Right cardiac atrium (tissue), 5 donors: Measurements from ENCODE around the gene RBM4B. TPM values are rescaled to one million over a fixed set of nuclear protein-coding genes. Genes with fewer than 3 reads are reported as not detected.

ENCODE experiments used
- ATAC-seq, 2 donors: fragments of 200-7000 bp; cut with Tn5 transposase; one replicate each; pipeline versions ENCODE4 v1.8.0 to v1.9.1; 2020; ENCODE audit warnings: moderate library complexity in 2 of 2, mild to moderate bottlenecking in 1 of 2
- DNase-seq, 3 donors: peaks; one replicate each; pipeline ENCODE4 v3.0.0-alpha.2; 2020
- H3K27ac ChIP-seq: one replicate; pipeline ENCODE4 v1.5.1; 2013; ENCODE audit warnings: mild to moderate bottlenecking, low read length, control low read depth, moderate library complexity
- H3K27me3 ChIP-seq: one replicate; pipeline ENCODE4 v1.6.1; 2013; ENCODE audit not compliant: control insufficient read depth, insufficient read depth
- H3K4me1 ChIP-seq: one replicate; pipeline ENCODE4 v1.6.1; 2013; ENCODE audit warnings: low read length; ENCODE audit not compliant: control insufficient read depth, insufficient read depth
- H3K4me3 ChIP-seq: one replicate; pipeline ENCODE4 v1.5.1; 2013; ENCODE audit warnings: low read length, control low read depth
- H3K9me3 ChIP-seq: one replicate; pipeline ENCODE4 v1.6.1; 2013; ENCODE audit warnings: low read length; ENCODE audit not compliant: control insufficient read depth
- WGBS: extraction: QIAGEN DNeasy Blood & Tissue Kit; methylation state at CpG from one replicate; pipeline ENCODE4 v1.1.7; 2013; 5-methylcytosine and 5-hydroxymethylcytosine counted together
- intact Hi-C, 4 donors: fragments of 100-400 bp; cut with DNase I; formaldehyde crosslinking; loops; one replicate each; pipeline versions ENCODE4 v1.11.0 to v1.14.0; 2022 to 2023
- polyA plus RNA-seq: library from polyadenylated mRNA; stranded (reverse); fragments of 200-250 nt; gene quantifications from one replicate; pipeline ENCODE4 v1.2.3, GENCODE V29; 2013
- total RNA-seq, 4 donors: library from RNA; stranded (reverse); fragmentation: NEBNext Ultra II Directional; extraction: Animal tissue kit (Norgen Biotek cat#: 25700); gene quantifications; one replicate each; pipeline ENCODE4 v1.2.1, GENCODE V29; 2021
- donor health status: healthy with polysubstance abuse.
- donor health status: DM: no; HTN: yes; CAD: no.
- donor health status: DM: no; HTN: no; CAD: no.
- donor health status: DM: no; HTN: yes; CAD: no; lungs with severe emphysema.
- donor health status: DM: yes; HTN: yes; CAD: no.

The RBM4B gene
- total and polyA plus RNA-seq, 5 donors: 9.0 to 15.7 (median 12.1) TPM

DNA sequence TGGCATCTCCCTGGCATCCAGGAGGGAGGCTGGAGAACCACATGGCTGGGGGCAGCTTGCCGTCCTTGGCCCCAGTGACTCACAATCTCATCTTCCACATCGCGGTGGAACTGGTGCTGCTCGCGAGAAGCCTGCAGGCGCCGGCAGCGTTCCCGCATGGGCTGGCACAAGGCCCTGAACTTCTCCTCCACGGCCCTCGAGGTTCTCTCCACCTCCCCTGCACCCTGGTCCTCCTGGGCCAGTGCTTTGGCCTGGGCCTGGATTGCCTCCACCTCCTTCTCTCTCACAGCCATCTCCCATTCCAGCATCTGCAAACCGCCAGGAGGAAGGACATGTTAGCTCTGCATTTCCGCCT lies 16.3 kb upstream of the RBM4B start:
- H3K27me3 ChIP-seq: no peaks in the 10 kb centered on the region
- H3K4me3 ChIP-seq: no peak overlapping the region
- ATAC-seq: no peak
- H3K27ac ChIP-seq: no peak overlapping the region
- no peak for DNase-seq
- WGBS: 90% methylated on average over 13 of the region's 13 CpGs
- intact Hi-C loops: loop anchor here (2.0 to 10.0 kb wide), 4 partner anchors 138 to 141 kb away; no protein-coding TSS in a partner anchor
- H3K4me1 ChIP-seq: no peaks in the 10 kb centered on the region
- no peaks in the 10 kb centered on the region for H3K9me3 ChIP-seq

DNA sequence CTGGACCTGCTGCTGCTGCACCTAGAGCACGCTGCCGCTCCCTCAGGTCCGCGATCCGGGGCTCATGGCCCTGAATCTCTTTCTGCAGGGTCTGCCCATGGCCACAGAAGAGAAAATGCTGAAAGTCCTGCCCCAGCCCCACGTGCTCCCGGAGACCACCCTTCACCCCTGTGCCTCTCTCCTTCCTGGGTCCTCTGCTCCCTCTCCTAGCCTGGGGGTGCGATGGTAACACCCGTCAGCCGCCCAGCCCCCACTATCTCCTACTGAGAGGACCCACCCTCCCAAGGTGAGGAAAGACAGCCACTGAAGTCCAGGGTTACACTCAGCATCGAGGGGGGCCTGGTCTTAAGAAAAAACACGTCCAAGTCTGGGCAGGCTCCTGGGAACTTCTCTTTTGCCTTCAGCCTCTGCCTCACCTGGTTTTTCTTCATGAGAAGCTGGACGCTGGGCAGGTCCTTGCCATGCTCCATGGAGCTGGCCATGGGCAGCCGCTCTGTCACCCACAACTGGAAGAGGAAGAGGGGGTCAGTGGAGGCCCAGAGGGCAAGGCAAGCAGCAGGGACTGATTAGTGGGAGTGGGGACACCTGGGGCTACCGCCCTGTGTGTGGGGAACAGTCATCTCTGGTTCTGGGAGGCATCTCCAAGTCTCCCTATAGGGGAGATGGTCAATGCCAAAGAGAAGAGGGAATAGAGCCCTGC lies 15.8 kb upstream of the RBM4B start:
- Histone ChIP-seq H3K27me3 (no peaks in the 10 kb centered on the region), H3K4me1 (no peaks in the 10 kb centered on the region), H3K4me3 (no peak overlapping the region), H3K9me3 (no peaks in the 10 kb centered on the region), H3K27ac (no peak overlapping the region)
- DNase-seq (no peak), ATAC-seq (no peak)
- WGBS: 95% methylated on average over 15 of the region's 15 CpGs
- intact Hi-C loops: loop anchor here (2.0 to 10.0 kb wide), 4 partner anchors 139 to 141 kb away; no protein-coding TSS in a partner anchor

DNA sequence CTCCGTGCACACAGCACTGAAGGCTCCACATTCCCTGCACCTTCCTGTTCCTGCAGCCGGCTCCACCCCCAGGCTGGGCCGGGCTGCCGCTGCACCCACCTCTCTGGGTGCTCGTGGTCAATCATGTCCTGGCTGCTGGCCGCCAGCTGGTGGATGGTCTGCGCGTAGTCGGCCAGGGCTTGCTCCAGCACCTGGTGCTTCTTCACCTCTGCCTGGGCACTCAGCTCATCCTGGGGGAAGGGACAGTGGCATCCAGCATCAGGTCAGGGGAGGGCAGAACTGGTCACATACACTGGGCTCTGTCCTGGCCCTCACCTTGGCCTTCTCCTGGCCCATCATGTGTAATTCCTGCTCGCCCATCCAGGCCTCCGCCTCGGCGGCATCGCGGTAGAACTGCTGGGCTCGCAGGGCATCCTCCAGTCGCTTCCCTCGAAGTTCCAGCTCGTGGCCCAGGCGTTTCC lies 15.2 kb upstream of the RBM4B start:
- H3K27ac ChIP-seq: no peak overlapping the region
- intact Hi-C loops: loop anchor here in 2 of 4 donors (5.0 to 10.0 kb wide), 2 partner anchors 139 to 142 kb away; no protein-coding TSS in a partner anchor
- ATAC-seq (no peak), DNase-seq (no peak)
- WGBS: 93% methylated on average over 20 of the region's 20 CpGs
- no peak overlapping the region for H3K4me3 ChIP-seq
- no peaks in the 10 kb centered on the region for H3K27me3 ChIP-seq
- no peaks in the 10 kb centered on the region for H3K4me1 ChIP-seq
- H3K9me3 ChIP-seq: no peaks in the 10 kb centered on the region

DNA sequence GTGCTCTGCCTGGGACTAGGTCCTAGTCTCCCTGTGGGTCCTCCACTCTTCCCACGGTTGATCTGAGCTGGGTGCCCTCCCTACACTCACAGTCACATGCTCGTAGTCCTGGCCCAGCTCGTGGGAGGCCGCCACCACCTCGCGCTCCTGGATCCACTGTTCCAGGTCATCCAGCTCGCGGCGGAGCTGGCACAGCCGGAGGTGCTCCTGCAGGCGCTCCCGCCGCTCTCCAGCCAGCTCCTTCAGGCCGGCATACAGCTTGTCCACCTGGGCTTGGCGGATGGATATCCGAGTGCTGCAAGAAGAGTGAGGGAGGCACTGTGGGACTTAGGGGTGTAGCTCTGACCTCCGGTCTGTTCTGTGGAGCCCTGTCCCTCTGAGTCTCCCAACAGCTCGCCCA lies 14.8 kb upstream of the RBM4B start:
- ATAC-seq: no peak
- no peak for DNase-seq
- no peak overlapping the region for H3K4me3 ChIP-seq
- H3K4me1 ChIP-seq: no peaks in the 10 kb centered on the region
- 92% methylated on average over 18 of the region's 18 CpGs for WGBS
- intact Hi-C loops: loop anchor here in 2 of 4 donors (5.0 to 10.0 kb wide), 2 partner anchors 140 to 142 kb away; no protein-coding TSS in a partner anchor
- no peaks in the 10 kb centered on the region for H3K27me3 ChIP-seq
- no peak overlapping the region for H3K27ac ChIP-seq
- no peaks in the 10 kb centered on the region for H3K9me3 ChIP-seq

DNA sequence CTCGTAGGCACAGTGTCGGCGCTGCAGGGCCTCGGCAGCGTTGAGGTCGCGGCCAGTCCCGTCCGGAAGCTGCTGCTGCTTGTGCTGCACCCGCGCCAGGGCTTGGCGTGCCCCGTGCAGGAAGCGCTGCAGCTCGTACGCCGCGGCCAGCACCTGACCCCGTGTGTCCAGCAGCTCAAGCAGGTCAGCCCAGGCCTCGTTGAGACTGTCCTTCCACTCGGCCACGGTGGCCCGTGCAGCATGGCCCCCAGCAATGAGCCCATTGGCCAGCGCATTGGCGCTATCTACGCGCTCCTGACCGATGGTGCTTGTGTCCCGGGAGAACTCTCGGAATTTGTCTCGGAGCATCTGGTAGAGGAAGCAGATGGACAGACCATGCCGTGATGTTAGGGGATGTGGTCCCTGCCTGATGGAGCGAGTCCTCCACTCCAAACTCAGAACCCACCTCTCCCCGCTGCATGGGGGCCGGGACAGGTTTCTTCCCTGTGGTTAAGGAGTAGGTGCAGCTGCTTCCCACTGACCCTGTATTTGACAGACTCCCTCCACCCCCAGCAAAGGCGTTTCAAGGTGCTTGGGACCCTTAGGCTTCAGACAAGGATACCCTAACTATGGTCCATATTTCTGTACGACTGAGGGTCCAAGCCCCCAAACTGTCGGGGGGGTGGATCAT lies 13.8 kb upstream of the RBM4B start:
- Histone ChIP-seq H3K4me3 (no peak overlapping the region), H3K27me3 (no peaks in the 10 kb centered on the region), H3K27ac (no peak overlapping the region), H3K9me3 (no peaks in the 10 kb centered on the region), H3K4me1 (no peaks in the 10 kb centered on the region)
- 92% methylated on average over 38 of the region's 38 CpGs for WGBS
- intact Hi-C loops: loop anchor here in 2 of 4 donors (5.0 to 10.0 kb wide), 2 partner anchors 141 to 143 kb away; no protein-coding TSS in a partner anchor
- ATAC-seq: no peak
- no peak for DNase-seq

DNA sequence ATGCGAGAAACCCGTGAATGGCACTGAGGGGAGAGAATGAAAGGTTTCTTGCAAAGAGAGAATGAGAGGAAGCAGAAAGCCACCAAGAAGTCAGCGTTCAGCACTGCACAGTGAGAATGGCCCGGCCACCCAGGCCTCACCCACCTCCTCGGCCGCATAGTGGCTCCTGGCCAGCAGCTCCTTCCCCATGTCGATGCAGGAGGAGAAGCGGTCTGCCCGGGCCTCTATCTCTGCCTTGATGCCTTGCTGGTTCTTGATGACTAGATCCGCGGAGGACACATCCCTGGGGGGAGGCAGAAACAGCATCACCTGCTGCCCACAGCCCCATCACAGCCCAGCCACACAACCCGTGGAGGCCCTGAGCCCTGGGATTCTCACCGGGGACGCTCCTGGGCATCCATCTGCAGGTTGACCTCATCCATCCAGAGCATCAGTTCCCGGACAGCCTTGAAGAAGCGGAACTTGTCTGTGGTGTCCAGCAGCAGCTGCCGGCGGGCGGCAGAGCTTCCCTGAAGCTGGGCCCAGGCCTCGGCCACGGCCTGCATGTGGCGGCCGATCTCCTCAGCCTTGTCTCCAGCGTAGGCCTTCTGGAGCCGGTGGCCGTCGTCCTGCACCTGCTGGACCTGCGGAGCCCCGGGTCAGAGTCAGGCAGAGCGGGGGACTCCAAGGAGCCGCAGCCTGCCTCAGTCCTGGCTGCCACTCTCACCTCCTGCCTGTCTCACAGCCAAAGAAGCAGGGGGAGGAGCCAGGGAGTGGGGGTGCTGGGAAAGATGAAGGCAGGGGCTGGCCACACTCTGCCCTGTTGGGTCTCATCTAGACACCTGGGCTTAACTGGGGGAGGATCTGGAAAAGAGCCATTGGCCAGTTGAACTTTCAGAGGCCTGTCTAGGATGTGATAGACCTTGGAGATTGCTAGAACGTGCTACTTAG lies 12.2 kb upstream of the RBM4B start:
- Histone ChIP-seq H3K27ac (no peak overlapping the region), H3K4me3 (no peak overlapping the region), H3K27me3 (no peaks in the 10 kb centered on the region), H3K4me1 (no peaks in the 10 kb centered on the region), H3K9me3 (no peaks in the 10 kb centered on the region)
- DNase-seq (no peak), ATAC-seq (no peak)
- WGBS: 92% methylated on average over 32 of the region's 32 CpGs
- intact Hi-C loops: loop anchor here in 2 of 4 donors (5.0 to 10.0 kb wide), 3 partner anchors 142 to 255 kb away; partner anchors contain the start of gene MRPL11 (in 1 of the 2)

DNA sequence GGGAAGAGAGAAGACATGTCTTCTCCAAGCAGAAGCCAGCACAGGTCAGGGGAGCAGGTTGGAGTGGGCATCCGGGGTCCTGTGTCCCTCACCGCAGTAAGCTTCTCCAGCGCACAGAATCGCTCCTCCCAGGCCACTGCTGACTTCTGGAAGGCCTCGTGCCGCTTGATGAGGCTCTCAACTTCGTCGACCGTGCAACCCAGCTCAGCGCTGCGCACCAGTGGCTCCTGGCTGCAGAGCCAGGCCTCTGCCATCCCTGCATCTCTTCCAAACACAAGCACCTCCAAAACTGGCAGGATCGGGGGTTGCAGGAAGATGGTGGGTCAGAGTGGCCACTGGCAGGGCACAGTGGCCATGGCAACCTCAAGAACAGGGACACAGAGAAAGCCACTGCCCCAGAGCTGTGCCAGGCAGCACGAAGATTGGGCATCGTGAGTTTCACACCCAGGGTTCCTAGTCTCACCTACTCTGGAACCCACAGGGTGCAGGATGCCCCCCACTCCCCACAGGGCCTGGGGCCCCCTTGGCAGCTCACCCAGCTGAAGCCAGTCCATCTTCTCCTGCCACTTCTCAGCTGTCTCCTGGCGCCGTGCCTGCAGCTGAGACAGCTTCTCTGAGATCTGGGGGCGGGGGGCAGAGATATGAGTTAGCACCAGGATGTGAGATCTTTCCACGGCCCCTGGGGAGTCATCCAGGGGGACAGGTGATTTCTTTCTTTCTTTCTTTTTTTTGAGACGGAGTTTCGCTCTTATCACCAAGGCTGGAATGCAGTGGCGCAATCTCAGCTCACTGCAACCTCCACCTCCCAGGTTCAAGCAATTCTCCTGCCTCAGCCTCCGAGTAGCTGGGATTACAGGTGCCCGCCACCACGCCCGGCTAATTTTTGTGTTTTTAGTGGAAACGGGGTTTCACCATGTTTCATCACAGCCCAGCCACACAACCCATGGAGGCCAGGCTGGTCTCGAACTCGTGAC lies 11.2 kb upstream of the RBM4B start:
- 79% methylated on average over 28 of the region's 28 CpGs for WGBS
- Histone ChIP-seq H3K4me3 (no peak overlapping the region), H3K9me3 (no peaks in the 10 kb centered on the region), H3K27me3 (no peaks in the 10 kb centered on the region), H3K4me1 (no peaks in the 10 kb centered on the region), H3K27ac (no peak overlapping the region)
- DNase-seq (no peak), ATAC-seq (no peak)
- intact Hi-C loops: loop anchor here in 1 of 4 donors (10.0 kb wide), 1 partner anchor 254 kb away; the partner anchor contains the start of gene MRPL11

DNA sequence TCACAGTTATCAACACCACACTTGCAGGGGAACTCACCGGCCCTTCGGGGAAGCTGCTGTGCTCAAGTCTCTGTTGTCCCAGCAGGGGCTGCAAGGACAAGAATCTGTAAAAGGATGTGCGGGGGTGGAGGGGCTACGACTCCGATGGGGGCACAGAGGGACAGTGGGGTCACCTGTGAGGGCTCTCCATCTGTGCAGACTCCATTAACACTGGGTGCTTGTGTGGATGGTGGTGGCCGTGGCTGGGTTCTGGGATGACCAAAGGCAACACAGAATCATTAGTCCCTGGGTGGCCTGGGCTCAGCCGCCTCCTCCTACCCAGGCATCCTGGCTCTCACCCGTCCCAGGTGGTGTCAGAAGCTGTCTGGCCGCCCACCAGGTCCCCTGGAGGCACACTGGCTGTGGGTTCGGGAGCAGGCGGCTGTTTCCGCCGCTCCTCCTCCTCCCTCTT lies 10.2 kb upstream of the RBM4B start:
- intact Hi-C loops: loop anchor here in 1 of 4 donors (10.0 kb wide), 1 partner anchor 253 kb away; the partner anchor contains the start of gene MRPL11
- WGBS: 80% methylated on average over 13 of the region's 13 CpGs

DNA sequence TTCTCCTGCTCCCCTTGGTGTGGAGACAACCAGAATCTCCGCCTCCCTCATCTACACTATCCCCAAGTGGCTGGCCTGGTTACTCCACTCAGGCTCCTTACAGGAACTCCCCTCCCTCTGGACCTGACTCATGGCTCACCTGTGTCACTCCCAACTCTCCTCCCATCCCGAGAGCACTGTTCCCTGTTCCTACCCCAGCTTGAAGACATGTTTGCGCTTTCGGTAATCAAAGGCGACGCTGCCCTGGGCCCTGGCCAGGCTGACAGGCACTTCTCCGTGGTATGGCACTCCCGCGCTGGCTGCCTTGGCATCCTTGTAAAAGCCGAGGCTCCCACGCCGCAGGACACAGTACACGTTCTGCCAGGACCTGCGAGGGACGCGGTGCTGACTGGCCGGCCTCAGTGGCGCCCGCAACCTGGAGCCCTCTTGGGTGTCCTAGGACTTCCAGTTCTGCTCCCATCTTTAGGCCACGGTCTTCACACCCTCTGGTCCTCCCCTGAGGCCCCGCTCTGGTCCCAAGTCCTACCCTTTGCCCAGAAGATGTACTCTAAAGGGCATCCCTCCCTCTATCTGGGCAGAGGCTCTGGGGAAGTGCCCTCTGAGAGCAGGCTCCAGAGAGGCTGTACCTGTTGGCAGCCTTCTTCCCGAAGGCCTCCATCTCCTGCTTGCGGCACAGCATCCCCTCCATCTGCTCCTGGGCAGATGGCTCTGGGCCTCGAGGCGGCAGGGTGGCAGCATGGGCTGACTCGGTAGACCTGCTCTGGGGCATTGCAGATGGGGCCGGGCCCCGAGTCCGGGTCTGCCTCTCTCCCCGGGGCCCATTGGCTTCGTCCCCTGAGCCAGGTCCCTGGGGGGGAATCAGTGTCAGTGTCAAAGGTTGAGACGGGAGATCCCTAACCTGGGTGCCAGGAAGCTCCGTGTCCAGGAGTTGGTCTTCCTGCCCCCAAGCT lies 9.4 kb upstream of the RBM4B start:
- ATAC-seq (peak in 1 of 2 donors; percentile 12), DNase-seq (peak in 1 of 3 donors; percentile 63)
- Histone ChIP-seq H3K4me3 (no peak overlapping the region), H3K27ac (no peak overlapping the region), H3K27me3 (no peaks in the 10 kb centered on the region), H3K9me3 (no peaks in the 10 kb centered on the region), H3K4me1 (no peaks in the 10 kb centered on the region)
- 92% methylated on average over 33 of the region's 33 CpGs for WGBS
- intact Hi-C loops: loop anchor here in 1 of 4 donors (10.0 kb wide), 1 partner anchor 252 kb away; the partner anchor contains the start of gene MRPL11

More for the DNA sequence above, 10.2 kb upstream of the RBM4B start:
- no peaks in the 10 kb centered on the region for H3K9me3 ChIP-seq
- H3K4me3 ChIP-seq: no peak overlapping the region
- ATAC-seq: no peak
- no peaks in the 10 kb centered on the region for H3K27me3 ChIP-seq
- peak in 1 of 3 donors; percentile 53 for DNase-seq
- H3K27ac ChIP-seq: no peak overlapping the region
- H3K4me1 ChIP-seq: no peaks in the 10 kb centered on the region
